B cell (primary cell): ENCODE measurements around the gene RPL36.

Source experiments
- CTCF ChIP-seq: fragments of 200-600 bp; IDR thresholded peaks from one replicate; pipeline ENCODE4 v1.8.0; 2022; ENCODE audit warnings: antibody characterized with exemption, mild to moderate bottlenecking
- EZH2 ChIP-seq: IDR thresholded peaks from 2 replicates; pipeline ENCODE4 v1.6.1; 2012; ENCODE audit warnings: borderline replicate concordance, low read depth, mild to moderate bottlenecking, moderate library complexity, low read length; ENCODE audit not compliant: insufficient read depth, poor library complexity, severe bottlenecking

- TF ChIP-seq CTCF (no peak), EZH2 (no peak)
Measured at GRCh38 chr19:5706876-5707573, 16.9 kb downstream of the RPL36 start.
